Activated B cell treated with CpG ODN at 0.5 μM for 24 hours (primary cell): Measurements from ENCODE around the gene CMKLR1. TPM values are rescaled to one million over a fixed set of nuclear protein-coding genes. Genes with fewer than 3 reads are reported as not detected.

Experiments
- ATAC-seq: fragments of 200-7000 bp; cut with Tn5 transposase; one replicate; pipeline ENCODE4 v1.10.0; 2021; ENCODE audit warnings: low read depth, mild to moderate bottlenecking, moderate library complexity
- CTCF ChIA-PET: fragments of 350-600 bp; sonication (Branson Sonifier 250); formaldehyde crosslinking; loops from one replicate; lab custom pipeline; 2021; ENCODE audit warnings: antibody characterized with exemption; lab: Charles Lee
- POLR2A ChIA-PET: fragments of 350-600 bp; sonication (Branson Sonifier 250); formaldehyde crosslinking; loops from one replicate; lab custom pipeline; 2021; ENCODE audit warnings: antibody characterized with exemption; lab: Charles Lee
- DNase-seq: peaks from one replicate; pipeline ENCODE4 v3.0.0; 2022
- H3K27ac Mint-ChIP-seq: one replicate; pipeline ENCODE4 v1.8.0; 2020; ENCODE audit warnings: mixed read lengths
- H3K27me3 Mint-ChIP-seq: one replicate; pipeline ENCODE4 v1.8.0; 2021; ENCODE audit warnings: mixed read lengths
- H3K36me3 Mint-ChIP-seq: one replicate; pipeline ENCODE4 v1.8.0; 2021; ENCODE audit warnings: low read depth, mixed read lengths
- H3K4me1 Mint-ChIP-seq: one replicate; pipeline ENCODE4 v1.8.0; 2021; ENCODE audit warnings: mixed read lengths
- H3K4me3 Mint-ChIP-seq: one replicate; pipeline ENCODE4 v1.8.0; 2020; ENCODE audit warnings: mild to moderate bottlenecking, mixed read lengths
- H3K9me3 Mint-ChIP-seq: one replicate; pipeline ENCODE4 v1.8.0; 2020; ENCODE audit warnings: mixed read lengths
- CTCF ChIP-seq: fragments of 200-600 bp; IDR thresholded peaks from one replicate; pipeline ENCODE4 v1.8.0; 2022; ENCODE audit warnings: antibody characterized with exemption, mild to moderate bottlenecking
- intact Hi-C: fragments of 100-400 bp; cut with micrococcal nuclease; formaldehyde crosslinking; loops from one replicate; pipeline ENCODE4 v1.15.1; 2024
- total RNA-seq: library from RNA; stranded (reverse); gene quantifications from 2 replicates; pipeline ENCODE4 v1.2.3, GENCODE V29; 2022

Gene CMKLR1
- total RNA-seq, 1 donor from 2014 or later, result 0.24 TPM

- POLR2A ChIA-PET, result no interaction called here
- DNase-seq (no peak), ATAC-seq (no peak)
- H3K36me3 Mint-ChIP-seq, result no peaks in the 10 kb centered on the region
- no peak overlapping the region for H3K4me3 Mint-ChIP-seq
- CTCF ChIA-PET, result no interaction called here
- TF ChIP-seq CTCF, result no peak
- intact Hi-C loops, result no loop called here
- peaks cover 23% of the 10 kb centered on the region for H3K27me3 Mint-ChIP-seq
- H3K9me3 Mint-ChIP-seq, result no peaks in the 10 kb centered on the region
- no peaks in the 10 kb centered on the region for H3K4me1 Mint-ChIP-seq
- no peak overlapping the region for H3K27ac Mint-ChIP-seq
Observed at GRCh38 chr12:108306506-108306905, 32.6 kb downstream of the CMKLR1 start.

GRCh38 chr12:108305991-108306501, 33.1 kb downstream of the CMKLR1 start:
- TF ChIP-seq CTCF, result no peak
- intact Hi-C loops, result no loop called here
- POLR2A ChIA-PET, result no interaction called here
- Mint-ChIP-seq H3K4me3 (no peak overlapping the region), H3K36me3 (no peaks in the 10 kb centered on the region), H3K9me3 (no peaks in the 10 kb centered on the region), H3K4me1 (no peaks in the 10 kb centered on the region), H3K27ac (no peak overlapping the region), H3K27me3 (peaks cover 23% of the 10 kb centered on the region)
- DNase-seq (no peak), ATAC-seq (no peak)
- CTCF ChIA-PET, result no interaction called here

- ChIA-PET POLR2A (no interaction called here), CTCF (no interaction called here)
- intact Hi-C loops, result no loop called here
- H3K27ac Mint-ChIP-seq, result no peak overlapping the region
- H3K27me3 Mint-ChIP-seq, result peaks cover 23% of the 10 kb centered on the region
- H3K4me3 Mint-ChIP-seq, result no peak overlapping the region
- no peaks in the 10 kb centered on the region for H3K36me3 Mint-ChIP-seq
- no peak for TF ChIP-seq CTCF
- no peak for ATAC-seq
- no peaks in the 10 kb centered on the region for H3K9me3 Mint-ChIP-seq
- no peak for DNase-seq
- H3K4me1 Mint-ChIP-seq, result no peaks in the 10 kb centered on the region
Observed at GRCh38 chr12:108305520-108305919, 33.6 kb downstream of the CMKLR1 start.

- no peak for TF ChIP-seq CTCF
- H3K27ac Mint-ChIP-seq, result no peak overlapping the region
- DNase-seq, result no peak
- CTCF ChIA-PET, result no interaction called here
- peaks cover 23% of the 10 kb centered on the region for H3K27me3 Mint-ChIP-seq
- POLR2A ChIA-PET, result no interaction called here
- intact Hi-C loops, result no loop called here
- H3K36me3 Mint-ChIP-seq, result no peaks in the 10 kb centered on the region
- H3K4me3 Mint-ChIP-seq, result no peak overlapping the region
- no peaks in the 10 kb centered on the region for H3K4me1 Mint-ChIP-seq
- ATAC-seq, result no peak
- no peaks in the 10 kb centered on the region for H3K9me3 Mint-ChIP-seq
Observed at GRCh38 chr12:108304633-108305032, 34.5 kb downstream of the CMKLR1 start.

- CTCF ChIA-PET, result no interaction called here
- no peak overlapping the region for H3K4me3 Mint-ChIP-seq
- H3K9me3 Mint-ChIP-seq, result no peaks in the 10 kb centered on the region
- H3K27me3 Mint-ChIP-seq, result peaks cover 23% of the 10 kb centered on the region
- POLR2A ChIA-PET, result no interaction called here
- no peak for DNase-seq
- no peak overlapping the region for H3K27ac Mint-ChIP-seq
- intact Hi-C loops, result no loop called here
- ATAC-seq, result no peak
- no peak for TF ChIP-seq CTCF
- no peaks in the 10 kb centered on the region for H3K36me3 Mint-ChIP-seq
- no peaks in the 10 kb centered on the region for H3K4me1 Mint-ChIP-seq
Observed at GRCh38 chr12:108303703-108304102, 35.4 kb downstream of the CMKLR1 start.
